ENCODE data around the gene MTREX.
A peak's percentile ranks its signal among the peaks of the same experiment; 100 is the strongest.

The MTREX gene

GRCh38 chr5:55325621-55326020 is 17.8 kb downstream of the MTREX start:
- no peak for DNase-seq

GRCh38 chr5:55327281-55327680 is 19.5 kb downstream of the MTREX start:
- DNase-seq, result no peak

- DNase-seq, result no peak
Measured at GRCh38 chr5:55331321-55331720, 23.5 kb downstream of the MTREX start.

- DNase-seq, result no peak
Measured at GRCh38 chr5:55333017-55333416, 25.2 kb downstream of the MTREX start.

- no peak for DNase-seq
Measured at GRCh38 chr5:55333811-55334210, 26.0 kb downstream of the MTREX start.

GRCh38 chr5:55338092-55338613 is 30.4 kb downstream of the MTREX start:
- DNase-seq, result no peak

- DNase-seq, result no peak
Measured at GRCh38 chr5:55338810-55339243, 31.0 kb downstream of the MTREX start.

- DNase-seq, result no peak
Measured at GRCh38 chr5:55343107-55343506, 35.3 kb downstream of the MTREX start.

- no peak for DNase-seq
Measured at GRCh38 chr5:55343609-55344008, 35.8 kb downstream of the MTREX start.

GRCh38 chr5:55344392-55344992 is 36.7 kb downstream of the MTREX start:
- DNase-seq, result peak; percentile 27

- no peak for DNase-seq
Measured at GRCh38 chr5:55345327-55345726, 37.5 kb downstream of the MTREX start.

GRCh38 chr5:55347786-55348185 is 40.0 kb downstream of the MTREX start:
- DNase-seq, result no peak

- DNase-seq, result no peak
Measured at GRCh38 chr5:55350754-55351153, 43.0 kb downstream of the MTREX start.

GRCh38 chr5:55356896-55357295 is 49.1 kb downstream of the MTREX start:
- DNase-seq, result no peak

- DNase-seq, result no peak
Measured at GRCh38 chr5:55360190-55360589, 52.4 kb downstream of the MTREX start.

- no peak for DNase-seq
Measured at GRCh38 chr5:55363856-55364255, 56.1 kb downstream of the MTREX start.

- no peak for DNase-seq
Measured at GRCh38 chr5:55364537-55365055, 56.8 kb downstream of the MTREX start.

GRCh38 chr5:55370291-55370925 is 62.6 kb downstream of the MTREX start:
- no peak for DNase-seq

GRCh38 chr5:55371145-55371544 is 63.4 kb downstream of the MTREX start:
- DNase-seq, result no peak

- DNase-seq, result no peak
Measured at GRCh38 chr5:55372130-55372925, 64.5 kb downstream of the MTREX start.

- no peak for DNase-seq
Measured at GRCh38 chr5:55377810-55378209, 70.0 kb downstream of the MTREX start.

GRCh38 chr5:55383254-55383653 is 75.5 kb downstream of the MTREX start:
- DNase-seq, result no peak

- DNase-seq, result no peak
Measured at GRCh38 chr5:55384072-55384471, 76.3 kb downstream of the MTREX start.

- no peak for DNase-seq
Measured at GRCh38 chr5:55385227-55385626, 77.4 kb downstream of the MTREX start.

Data from NCI-H146 (cell line).